ENCODE measurements around the gene ST3GAL2.

The ST3GAL2 gene

DNA sequence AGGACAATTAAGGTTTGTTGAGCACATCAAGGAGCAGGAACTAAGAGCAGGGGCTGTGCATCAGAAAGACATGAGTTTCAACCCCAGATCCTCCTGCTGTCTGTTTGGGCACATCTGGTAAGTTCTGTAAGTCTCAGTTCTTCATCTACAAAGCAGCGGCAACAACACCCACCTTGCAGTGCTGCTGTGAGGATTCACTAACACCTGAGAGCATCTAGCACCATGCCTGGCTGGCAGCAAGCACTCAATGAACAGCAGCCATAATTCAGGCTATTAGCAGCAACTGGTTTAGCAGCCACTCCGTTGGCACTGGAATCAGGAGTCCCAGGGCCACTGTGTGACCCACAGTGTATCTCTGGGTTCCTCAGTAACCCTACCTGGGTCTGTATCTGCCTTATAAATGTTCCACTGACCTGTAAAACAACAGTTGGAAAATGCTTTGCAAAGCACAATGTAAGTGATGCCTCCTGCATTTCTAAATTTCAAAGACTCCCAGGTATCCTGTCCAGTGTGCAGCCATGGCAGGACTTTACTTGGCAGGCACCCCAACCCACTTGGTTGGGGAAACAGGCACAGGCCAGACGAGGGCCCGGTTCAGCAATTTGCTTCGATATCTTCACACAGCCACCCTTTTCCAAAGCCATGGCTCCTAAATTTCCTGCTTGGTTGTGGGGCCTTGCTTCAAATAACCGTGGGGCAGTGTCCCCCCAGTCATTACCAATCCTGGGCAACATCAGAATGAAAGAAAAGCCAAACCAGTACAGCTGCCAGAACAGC lies 4.2 kb downstream of the ST3GAL2 start:
- Mint-ChIP-seq H3K4me1 (ENCODE audit: low read depth) (peaks cover 72% of the 10 kb centered on the region), H3K9me3 (ENCODE audit: low read depth) (no peaks in the 10 kb centered on the region), H3K36me3 (peaks cover 2% of the 10 kb centered on the region), H3K27ac (peak overlapping the region; percentile 28), H3K27me3 (no peaks in the 10 kb centered on the region), H3K4me3 (no peak overlapping the region)

DNA sequence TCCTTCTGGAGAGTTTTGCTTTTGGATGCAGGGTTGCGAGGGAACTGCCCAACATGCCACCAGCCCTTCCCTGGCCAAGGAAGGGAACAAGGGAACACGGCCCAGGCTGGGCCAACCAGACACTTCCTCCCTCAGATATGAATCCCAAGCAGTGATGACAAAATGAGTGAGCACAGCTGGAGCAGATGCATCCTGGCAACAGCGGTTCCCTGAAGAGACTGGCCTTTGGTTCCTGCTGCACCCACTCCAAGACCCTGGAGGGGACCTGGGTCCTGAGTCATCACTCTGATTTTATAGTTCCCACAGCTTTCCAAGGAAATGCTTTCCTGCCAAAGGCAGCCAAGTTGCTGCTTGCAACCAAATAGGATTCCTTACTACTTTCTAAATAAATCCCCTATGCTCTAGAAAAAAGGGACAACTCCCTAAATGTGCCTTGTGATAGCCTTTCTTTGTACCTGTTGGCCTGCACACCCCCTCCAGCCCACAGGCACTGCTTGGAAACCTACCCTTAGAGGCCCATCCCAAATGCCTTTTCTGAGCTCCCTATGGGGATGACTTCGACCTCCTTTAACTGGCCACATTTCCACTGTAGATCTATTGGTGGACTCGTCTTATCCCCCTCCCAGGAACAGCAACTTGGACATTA lies 5.3 kb downstream of the ST3GAL2 start:
- H3K4me1 Mint-ChIP-seq (ENCODE audit: low read depth), result peaks cover 78% of the 10 kb centered on the region
- peak overlapping the region; percentile 68 for H3K27ac Mint-ChIP-seq
- peaks cover 2% of the 10 kb centered on the region for H3K36me3 Mint-ChIP-seq
- H3K4me3 Mint-ChIP-seq, result no peak overlapping the region
- no peaks in the 10 kb centered on the region for H3K9me3 Mint-ChIP-seq (ENCODE audit: low read depth)
- H3K27me3 Mint-ChIP-seq, result no peaks in the 10 kb centered on the region

DNA sequence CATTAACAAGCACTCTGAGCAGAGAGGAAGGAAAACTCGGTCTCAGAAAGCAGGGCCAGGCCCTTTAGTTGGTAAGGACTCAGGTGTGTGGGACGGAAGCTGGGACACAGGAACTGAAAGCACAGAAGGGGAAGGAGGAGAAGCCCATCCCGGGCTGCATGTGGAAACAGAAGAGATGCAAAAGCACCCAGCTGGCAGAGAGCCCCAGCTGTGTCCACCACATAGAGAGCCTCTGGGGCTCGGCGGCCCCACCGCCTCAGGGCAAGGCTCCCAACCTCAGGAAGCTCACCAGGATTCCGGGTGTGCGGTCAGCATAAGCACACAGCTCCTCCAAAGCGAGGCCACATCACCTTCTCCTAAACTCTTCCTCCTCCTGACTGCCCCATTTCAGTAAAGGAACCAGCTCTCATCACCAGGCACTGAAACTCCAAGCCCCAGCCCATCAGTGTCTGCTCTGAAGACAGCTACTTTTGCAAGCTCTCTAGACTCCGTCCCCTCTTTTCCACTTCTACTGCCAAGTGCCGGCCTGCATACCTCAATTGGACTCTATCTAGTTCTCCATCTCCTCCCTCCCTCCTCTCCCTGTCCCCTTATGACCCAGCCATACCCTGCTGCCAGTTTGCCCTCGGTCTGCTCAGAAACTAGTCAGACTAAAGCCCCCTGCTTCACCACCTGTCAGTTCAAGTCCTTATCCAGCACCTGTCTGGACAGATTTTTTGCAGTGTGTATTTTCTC lies 6.0 kb downstream of the ST3GAL2 start:
- Mint-ChIP-seq H3K9me3 (ENCODE audit: low read depth) (no peaks in the 10 kb centered on the region), H3K27me3 (no peaks in the 10 kb centered on the region), H3K4me3 (no peak overlapping the region), H3K36me3 (peaks cover 2% of the 10 kb centered on the region), H3K27ac (peak overlapping the region; percentile 47), H3K4me1 (ENCODE audit: low read depth) (peaks cover 80% of the 10 kb centered on the region)

DNA sequence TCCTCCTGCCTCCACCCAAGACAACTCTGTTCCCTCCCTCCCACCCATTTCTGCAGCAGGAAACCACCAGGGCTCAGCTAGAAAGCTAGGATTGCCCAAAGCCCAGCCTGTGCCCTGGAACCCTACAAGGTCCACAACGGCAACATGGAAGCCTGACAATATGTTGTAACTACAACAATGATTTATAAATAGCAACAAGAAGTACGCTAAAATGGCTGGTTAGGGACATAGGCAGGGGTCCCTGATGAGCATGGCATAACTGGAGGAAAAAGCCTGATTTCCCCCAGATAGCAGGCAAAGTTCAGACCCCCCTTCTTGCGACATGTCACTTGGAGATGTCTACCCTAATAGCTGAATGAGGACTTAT lies 6.6 kb downstream of the ST3GAL2 start:
- Mint-ChIP-seq H3K9me3 (ENCODE audit: low read depth) (no peaks in the 10 kb centered on the region), H3K4me3 (no peak overlapping the region), H3K36me3 (peaks cover 5% of the 10 kb centered on the region), H3K27me3 (no peaks in the 10 kb centered on the region), H3K27ac (peak overlapping the region; percentile 47), H3K4me1 (ENCODE audit: low read depth) (peaks cover 78% of the 10 kb centered on the region)

DNA sequence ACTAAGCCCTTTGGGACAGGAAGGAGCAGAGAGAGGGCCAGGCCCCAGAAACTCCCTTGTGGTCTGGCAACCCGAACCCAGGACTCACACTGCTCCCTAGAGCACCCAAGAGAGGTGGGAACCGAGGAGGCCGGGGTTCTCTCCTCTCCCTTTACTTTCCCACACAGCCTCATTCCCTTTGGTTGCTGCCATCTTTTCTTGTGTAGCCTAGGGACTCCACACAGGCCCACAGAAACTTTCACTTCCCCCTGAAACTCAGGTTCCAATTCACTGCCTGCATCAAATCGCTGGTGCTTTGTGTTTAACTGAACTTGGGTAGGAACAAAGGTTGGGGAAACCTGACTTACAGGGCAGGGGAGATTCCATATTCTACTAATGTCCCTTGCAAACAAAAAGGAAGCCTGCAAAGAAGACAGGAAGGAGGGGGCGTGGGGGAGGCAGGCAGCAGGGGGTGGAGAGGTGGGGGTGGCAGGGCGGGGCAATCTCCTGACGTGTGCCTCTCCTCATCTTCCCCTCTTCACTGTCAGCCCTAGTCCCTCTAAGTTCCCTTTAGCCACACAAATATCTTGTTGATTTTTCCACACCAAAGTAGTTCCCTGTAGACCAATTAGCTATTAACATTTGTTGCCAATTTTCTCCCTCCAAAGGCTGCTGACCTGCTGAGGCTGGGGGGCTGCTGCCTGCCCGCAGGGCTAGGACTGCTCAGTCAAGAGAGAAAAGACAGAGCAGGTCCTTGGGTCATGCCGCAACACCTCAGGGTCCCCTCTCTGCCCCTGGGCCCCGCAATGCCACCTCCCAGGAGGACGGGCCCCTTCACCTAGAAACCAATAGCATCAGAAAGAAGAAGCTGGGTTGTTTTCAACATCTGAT lies 8.0 kb downstream of the ST3GAL2 start:
- Mint-ChIP-seq H3K4me1 (ENCODE audit: low read depth) (peaks cover 69% of the 10 kb centered on the region), H3K4me3 (peak overlapping the region; percentile 73), H3K36me3 (peaks cover 5% of the 10 kb centered on the region), H3K27me3 (no peaks in the 10 kb centered on the region), H3K27ac (peak overlapping the region; percentile 92), H3K9me3 (ENCODE audit: low read depth) (no peaks in the 10 kb centered on the region)

DNA sequence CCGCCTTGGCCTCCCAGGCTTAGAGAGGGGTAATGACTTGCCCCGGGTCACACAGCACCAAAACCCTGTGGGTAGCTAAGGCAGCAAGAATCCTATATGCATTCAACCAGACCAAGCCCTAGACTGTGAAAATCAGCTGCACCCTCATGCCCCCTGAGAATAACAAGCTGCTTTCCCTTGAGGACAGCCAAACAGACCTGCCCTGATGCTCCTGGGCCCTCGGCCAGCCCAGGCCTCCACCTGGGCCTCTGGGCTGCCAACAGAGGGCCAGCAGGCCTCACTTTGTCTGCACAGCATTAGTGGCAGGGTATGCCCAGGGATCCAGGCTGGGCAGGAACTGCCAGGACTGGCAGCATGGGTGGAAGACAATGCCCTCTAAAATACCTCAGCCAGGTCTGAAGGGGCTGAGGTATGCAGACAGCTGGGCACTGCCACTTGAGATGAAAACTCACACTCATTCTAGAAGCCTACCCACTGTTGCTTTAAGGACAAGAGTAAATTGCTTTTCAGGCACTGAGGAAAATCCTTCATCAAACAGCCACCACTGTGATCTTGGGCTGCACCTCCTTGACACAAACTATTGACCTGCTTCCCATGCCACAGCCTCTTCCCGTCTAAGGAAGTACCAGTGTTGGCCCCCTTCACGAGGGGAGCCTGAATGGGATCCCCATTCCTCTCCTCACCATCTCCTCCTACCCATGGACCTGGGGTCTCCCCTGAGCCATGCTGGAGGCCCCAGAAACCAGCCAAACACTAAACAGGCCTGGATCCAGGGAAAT lies 8.8 kb downstream of the ST3GAL2 start:
- H3K27ac Mint-ChIP-seq, result peak overlapping the region; percentile 92
- H3K36me3 Mint-ChIP-seq, result peaks cover 5% of the 10 kb centered on the region
- peak overlapping the region; percentile 73 for H3K4me3 Mint-ChIP-seq
- H3K9me3 Mint-ChIP-seq (ENCODE audit: low read depth), result no peaks in the 10 kb centered on the region
- H3K4me1 Mint-ChIP-seq (ENCODE audit: low read depth), result peaks cover 69% of the 10 kb centered on the region
- no peaks in the 10 kb centered on the region for H3K27me3 Mint-ChIP-seq

DNA sequence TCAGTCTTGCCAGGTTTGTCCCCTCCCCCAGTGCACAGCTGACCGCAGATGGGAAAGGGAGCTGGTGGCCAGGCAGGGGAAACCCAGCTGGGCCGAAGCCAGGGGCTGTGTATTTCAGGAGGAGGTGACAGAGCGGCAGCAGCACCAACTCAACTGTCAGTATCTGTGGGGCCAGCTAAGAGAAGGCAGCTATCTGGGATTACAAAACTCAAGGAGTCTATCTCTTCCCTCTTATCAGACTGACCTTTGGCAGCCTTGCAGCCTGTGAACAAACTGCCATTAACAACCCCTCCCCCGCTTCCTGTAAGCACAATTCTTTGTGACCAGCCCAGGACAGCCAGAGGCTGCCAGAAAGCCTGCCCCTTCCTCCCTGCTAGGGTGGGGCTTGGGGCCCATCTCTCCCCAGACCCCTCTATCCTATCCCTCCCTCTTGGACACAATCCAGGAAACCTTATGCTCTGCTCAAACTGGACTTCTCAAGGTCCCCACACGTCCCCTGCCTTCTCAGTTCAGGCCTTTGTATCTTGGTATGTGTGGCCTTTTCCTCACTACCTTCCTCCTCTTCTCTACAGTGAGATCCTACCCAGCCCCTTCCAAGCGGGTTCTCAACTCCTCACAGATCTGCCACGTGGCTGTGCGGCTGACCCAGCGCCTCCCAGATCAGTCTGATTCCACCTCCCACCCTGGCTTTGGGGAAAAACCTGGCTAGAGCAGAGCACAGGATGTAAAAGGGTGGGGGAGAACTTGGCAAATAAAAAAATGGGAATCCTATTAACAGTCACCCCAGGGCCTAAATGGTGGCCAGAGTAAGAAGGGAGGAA lies 10.5 kb downstream of the ST3GAL2 start:
- Mint-ChIP-seq H3K27me3 (no peaks in the 10 kb centered on the region), H3K9me3 (ENCODE audit: low read depth) (no peaks in the 10 kb centered on the region), H3K27ac (peak overlapping the region; percentile 64), H3K4me1 (ENCODE audit: low read depth) (peaks cover 54% of the 10 kb centered on the region), H3K36me3 (peaks cover 3% of the 10 kb centered on the region), H3K4me3 (peak overlapping the region; percentile 54)

DNA sequence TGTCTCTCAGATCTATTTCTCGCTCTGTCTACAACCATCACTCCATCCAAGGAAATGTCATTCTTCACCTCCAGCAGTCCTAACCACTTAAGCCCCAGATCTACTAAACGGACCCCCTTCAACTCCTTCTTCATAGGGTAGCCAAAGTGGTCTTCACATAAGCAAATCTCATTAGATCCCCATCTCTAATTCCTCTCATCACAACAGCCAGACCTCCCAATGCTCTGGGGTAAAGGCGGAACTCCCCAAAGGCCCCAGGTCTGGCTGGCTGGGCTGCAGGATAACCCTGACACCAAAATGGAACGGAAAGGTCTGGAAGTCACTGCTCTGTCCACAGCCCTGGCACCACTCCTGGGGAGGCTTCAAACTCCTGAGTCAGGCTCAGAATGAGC lies 11.1 kb downstream of the ST3GAL2 start:
- Mint-ChIP-seq H3K27ac (peak overlapping the region; percentile 75), H3K36me3 (peaks cover 3% of the 10 kb centered on the region), H3K4me1 (ENCODE audit: low read depth) (peaks cover 52% of the 10 kb centered on the region), H3K9me3 (ENCODE audit: low read depth) (no peaks in the 10 kb centered on the region), H3K27me3 (no peaks in the 10 kb centered on the region), H3K4me3 (no peak overlapping the region)

DNA sequence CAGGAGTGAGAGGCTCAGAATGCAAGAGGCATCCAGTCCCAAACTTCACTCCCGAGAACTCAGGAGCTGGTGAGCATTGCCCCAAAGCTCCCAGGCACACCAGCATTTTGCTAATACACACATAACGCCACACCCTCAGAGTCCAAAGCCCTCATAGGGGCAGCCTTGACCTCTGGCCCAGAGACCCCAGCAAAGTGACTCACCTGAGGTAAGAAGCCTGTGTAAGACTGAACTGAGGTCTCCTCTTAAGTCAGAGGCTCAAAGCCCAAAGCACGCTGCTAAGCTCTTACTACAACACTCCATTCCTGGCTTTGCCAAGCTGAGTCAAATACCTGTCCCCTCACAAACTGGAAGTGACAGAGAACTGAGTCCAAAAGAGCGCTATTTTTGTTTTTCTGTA lies 16.4 kb downstream of the ST3GAL2 start:
- Mint-ChIP-seq H3K36me3 (peaks cover under 1% of the 10 kb centered on the region), H3K27me3 (no peaks in the 10 kb centered on the region), H3K4me1 (ENCODE audit: low read depth) (peaks cover 50% of the 10 kb centered on the region), H3K4me3 (no peak overlapping the region), H3K9me3 (ENCODE audit: low read depth) (no peaks in the 10 kb centered on the region), H3K27ac (peak overlapping the region; percentile 50)

DNA sequence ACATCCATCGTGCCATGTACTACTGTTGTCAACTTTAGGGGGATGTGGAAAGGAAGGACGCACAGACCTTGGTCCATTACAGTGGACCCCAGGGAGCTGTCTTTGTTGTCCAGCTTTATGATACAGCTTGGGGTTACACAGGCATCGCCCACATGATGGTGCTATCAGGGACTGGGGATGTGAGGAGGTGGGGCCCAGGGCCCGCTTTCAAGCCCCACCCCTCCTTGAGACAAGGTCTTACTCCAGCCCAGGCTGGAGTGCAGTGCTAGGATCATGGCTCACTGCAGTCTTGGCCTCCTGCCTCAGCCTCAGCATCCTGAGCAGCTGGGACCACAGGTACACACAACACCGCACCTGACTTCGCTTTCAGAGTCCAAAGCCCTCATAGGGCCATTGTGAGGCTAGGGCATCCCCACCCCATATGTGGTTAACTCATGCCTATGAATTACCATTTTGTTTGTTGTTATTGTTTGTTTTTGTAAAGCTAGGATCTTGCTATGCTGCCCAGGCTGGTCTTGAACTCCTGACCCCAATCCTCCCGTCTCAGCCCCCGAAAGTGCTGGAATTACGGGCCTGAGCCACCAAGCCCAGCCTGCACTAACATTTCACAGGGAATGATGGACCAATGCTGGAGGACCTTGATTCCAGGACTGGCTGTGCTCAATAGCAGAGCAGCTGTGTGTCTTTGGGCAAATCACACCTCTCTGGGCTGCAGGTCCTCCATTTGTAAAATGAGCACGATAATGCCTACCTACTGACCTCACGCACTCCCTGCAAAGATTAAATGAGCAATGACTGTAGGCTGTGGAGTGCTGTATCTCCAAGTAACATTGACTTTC lies 17.2 kb downstream of the ST3GAL2 start:
- Mint-ChIP-seq H3K36me3 (no peaks in the 10 kb centered on the region), H3K4me1 (ENCODE audit: low read depth) (peaks cover 54% of the 10 kb centered on the region), H3K9me3 (ENCODE audit: low read depth) (no peaks in the 10 kb centered on the region), H3K27ac (peak overlapping the region; percentile 25), H3K4me3 (peak overlapping the region; percentile 14), H3K27me3 (no peaks in the 10 kb centered on the region)

DNA sequence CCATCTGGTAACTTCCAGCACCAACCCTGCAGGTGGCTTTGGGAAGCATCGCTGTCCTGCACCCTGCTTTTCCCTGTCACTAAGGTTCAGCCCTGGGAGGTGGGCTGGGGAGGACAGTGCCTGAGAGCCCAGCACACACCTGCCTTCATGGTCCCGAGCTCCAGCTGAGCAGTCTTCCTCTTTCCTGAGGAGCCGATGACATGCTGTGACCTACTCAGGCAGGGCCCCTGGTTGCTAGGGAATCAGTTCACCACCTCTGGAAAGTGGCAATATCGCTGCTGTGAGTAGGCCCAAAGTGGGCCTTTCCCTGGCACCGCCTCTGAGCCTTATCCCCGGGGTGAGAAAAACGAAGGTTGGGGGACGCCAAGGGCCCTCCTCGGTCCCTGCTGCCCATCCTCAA lies 17.9 kb downstream of the ST3GAL2 start:
- Mint-ChIP-seq H3K9me3 (ENCODE audit: low read depth) (no peaks in the 10 kb centered on the region), H3K4me1 (ENCODE audit: low read depth) (peaks cover 58% of the 10 kb centered on the region), H3K4me3 (no peak overlapping the region), H3K36me3 (no peaks in the 10 kb centered on the region), H3K27ac (no peak overlapping the region), H3K27me3 (no peaks in the 10 kb centered on the region)

DNA sequence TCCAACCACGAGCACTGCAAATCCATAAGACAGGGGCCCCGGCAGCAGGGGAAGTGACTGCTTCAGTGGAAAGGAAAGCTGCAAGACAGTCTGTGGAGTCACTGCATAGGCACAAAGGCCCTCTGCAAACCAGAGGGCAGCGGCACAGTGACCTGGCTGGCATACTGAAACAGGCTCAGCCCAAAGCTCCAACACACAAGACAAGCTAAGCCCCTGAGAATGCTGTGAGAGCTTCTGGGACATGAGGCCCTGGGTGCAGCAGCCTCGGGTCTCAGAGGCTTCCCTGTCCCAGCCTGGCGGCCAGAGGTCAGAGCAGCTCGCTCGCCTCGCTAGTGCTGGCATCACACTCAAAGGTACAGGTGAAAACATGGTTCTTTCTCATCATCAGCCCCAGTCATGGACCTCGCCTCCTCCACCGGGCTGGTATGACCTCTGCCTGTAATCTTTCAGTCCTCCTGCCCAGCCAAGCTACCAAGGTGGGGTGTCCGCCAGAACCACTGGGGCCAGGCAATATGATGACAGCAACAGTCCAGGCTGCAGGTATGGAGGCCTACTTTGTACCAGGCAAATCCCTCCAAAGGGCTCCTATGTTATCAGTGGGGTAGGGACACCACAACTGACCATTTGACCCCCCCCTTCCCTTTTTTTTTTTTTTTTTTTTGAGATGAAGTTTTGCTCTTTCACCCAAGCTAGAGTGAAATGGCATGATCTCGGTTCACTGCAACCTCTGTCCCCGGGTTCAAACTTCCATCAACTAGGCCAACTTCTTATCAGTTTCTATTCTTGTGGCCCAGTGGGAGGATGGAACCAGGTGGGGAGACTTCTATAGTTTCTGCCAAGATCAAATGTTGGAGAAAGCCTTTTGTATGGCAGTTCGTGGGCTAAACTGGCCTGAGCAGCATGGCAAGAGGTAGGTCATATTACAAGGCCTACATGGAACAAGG lies 19.2 kb downstream of the ST3GAL2 start:
- Mint-ChIP-seq H3K27ac (peak overlapping the region; percentile 88), H3K27me3 (no peaks in the 10 kb centered on the region), H3K4me3 (peak overlapping the region; percentile 64), H3K4me1 (ENCODE audit: low read depth) (peaks cover 57% of the 10 kb centered on the region), H3K36me3 (no peaks in the 10 kb centered on the region), H3K9me3 (ENCODE audit: low read depth) (no peaks in the 10 kb centered on the region)
